Uterine smooth muscle cell (primary cell): Measurements from ENCODE around the gene NPIPB9. TPM values are rescaled to one million over a fixed set of nuclear protein-coding genes. Genes with fewer than 3 reads are reported as not detected.

Experiments used
- total RNA-seq: library from RNA; depleted of rRNA; stranded (reverse); fragments of >200 nt; gene quantifications from 2 replicates; pipeline ENCODE4 v1.2.3, GENCODE V29; 2014

Gene NPIPB9
- total RNA-seq, result 4.1 and 4.3 TPM in 2 replicates

DNA sequence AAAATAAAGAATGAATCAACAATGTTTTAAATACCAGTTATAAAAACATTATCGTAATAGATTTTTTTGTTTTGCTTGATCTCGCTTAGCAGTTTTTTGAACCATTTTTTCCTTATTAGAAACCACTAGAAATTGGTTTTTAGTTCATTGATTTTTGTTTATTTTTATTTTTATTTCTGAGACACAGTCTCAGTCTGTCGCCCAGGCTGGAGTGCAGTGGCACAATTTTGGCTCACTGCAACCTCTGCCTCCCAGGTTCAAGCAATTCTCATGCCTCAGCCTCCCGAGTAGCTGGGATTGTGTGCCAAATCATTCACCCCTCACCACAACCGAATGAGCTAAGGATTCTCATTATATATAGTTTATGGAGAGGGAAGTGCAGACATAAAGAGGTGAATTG lies at the start of gene NPIPB9:
NPIPB9 (plus strand) TSS at position 301 of the 400 bp plus-strand sequence.

GRCh38 chr16:28711220-28712083 lies 40.1 kb upstream of the NPIPB9 start, which contains the start of gene EIF3C:
TSS of gene EIF3C (plus strand) at chr16:28711464. CDS start at chr16:28711687, 223 bp downstream.

Other genes starting within 250 kb of the NPIPB9 start
- gene IL27, start 245.0 kb upstream of the NPIPB9 start, total RNA-seq, result not detected in 2 replicates
- 12.1 and 30.9 TPM in 2 replicates for gene NUPR1, start 212.8 kb upstream of the NPIPB9 start, total RNA-seq
- gene SGF29, start 197.9 kb upstream of the NPIPB9 start, total RNA-seq, result 9.4 and 10.0 TPM in 2 replicates
- gene SULT1A2, start 154.7 kb upstream of the NPIPB9 start, total RNA-seq, result under 0.01 TPM in 1 of 2 replicates, not detected in the other
- 0.77 and 0.87 TPM in 2 replicates for gene SULT1A1, start 141.7 kb upstream of the NPIPB9 start, total RNA-seq
- gene NPIPB8, start 113.7 kb upstream of the NPIPB9 start, total RNA-seq, result under 0.01 and 0.12 TPM in 2 replicates
- 108 and 129 TPM in 2 replicates for gene EIF3C, start 40.3 kb upstream of the NPIPB9 start, total RNA-seq
- 62.1 and 67.1 TPM in 2 replicates for gene ATXN2L, start 71.2 kb downstream of the NPIPB9 start, total RNA-seq
- 126 and 136 TPM in 2 replicates for gene TUFM, start 94.6 kb downstream of the NPIPB9 start, total RNA-seq
- 10.3 and 12.0 TPM in 2 replicates for gene SH2B1, start 112.1 kb downstream of the NPIPB9 start, total RNA-seq
- gene ATP2A1, start 126.7 kb downstream of the NPIPB9 start, total RNA-seq, result 0.22 and 0.25 TPM in 2 replicates
- gene RABEP2, start 173.5 kb downstream of the NPIPB9 start, total RNA-seq, result 38.7 and 42.5 TPM in 2 replicates
- gene CD19, start 180.2 kb downstream of the NPIPB9 start, total RNA-seq, result not detected in 2 replicates
- gene NFATC2IP, start 199.2 kb downstream of the NPIPB9 start, total RNA-seq, result 14.1 and 21.6 TPM in 2 replicates
- 23.7 and 32.6 TPM in 2 replicates for gene SPNS1, start 223.0 kb downstream of the NPIPB9 start, total RNA-seq
- gene LAT, start 233.3 kb downstream of the NPIPB9 start, total RNA-seq, result 0.33 and 0.87 TPM in 2 replicates